Small intestine (tissue), 16 donors: ENCODE measurements around the gene PRAMEF12. TPM values are rescaled to one million over a fixed set of nuclear protein-coding genes. Genes with fewer than 3 reads are reported as not detected.
"Not testable (repeated sequence)": the region's sequence is repeated elsewhere in the genome, so short reads cannot be mapped to it uniquely, and the experiment has no call there.

ENCODE experiments used
- DNase-seq, 2 donors: peaks; one replicate each; pipeline versions ENCODE4 v3.0.0 to v3.0.0-alpha.2; 2013
- FAIRE-seq: peaks from 2 replicates; lab custom pipeline; 2012; peaks lifted over from hg19 to GRCh38; lab: Jason Lieb, UNC
- H3K27ac ChIP-seq, 3 donors: one replicate each; pipeline ENCODE4 v1.5.1; 2013; ENCODE audit warnings: low read length in 2 of 3, mild to moderate bottlenecking in 2 of 3, control low read depth in 1 of 3, inconsistent platforms in 1 of 3, low read depth in 1 of 3, moderate library complexity in 1 of 3
- H3K27me3 ChIP-seq, 3 donors: one replicate each; pipeline ENCODE4 v1.6.1; 2013; ENCODE audit warnings: low read length in 3 of 3, inconsistent platforms in 1 of 3; ENCODE audit not compliant: control insufficient read depth in 3 of 3, insufficient read depth in 3 of 3
- H3K36me3 ChIP-seq, 3 donors: one replicate each; pipeline ENCODE4 v1.6.1; 2013; ENCODE audit warnings: low read length in 3 of 3, inconsistent platforms in 1 of 3, low read depth in 1 of 3, mild to moderate bottlenecking in 1 of 3, moderate library complexity in 1 of 3; ENCODE audit not compliant: control insufficient read depth in 3 of 3, insufficient read depth in 2 of 3
- H3K4me1 ChIP-seq, 3 donors: one replicate each; pipeline ENCODE4 v1.6.1; 2013; ENCODE audit warnings: low read length in 2 of 3, inconsistent platforms in 1 of 3, low read depth in 1 of 3, mild to moderate bottlenecking in 1 of 3, moderate library complexity in 1 of 3; ENCODE audit not compliant: control insufficient read depth in 3 of 3, insufficient read depth in 2 of 3
- H3K4me3 ChIP-seq, 3 donors: one replicate each; pipeline ENCODE4 v1.5.1; 2013; ENCODE audit warnings: low read length in 3 of 3, control low read depth in 1 of 3, inconsistent platforms in 1 of 3, low read depth in 1 of 3, mild to moderate bottlenecking in 1 of 3, moderate library complexity in 1 of 3
- H3K9me3 ChIP-seq, 2 donors: one replicate each; pipeline ENCODE4 v1.6.1; 2013; ENCODE audit warnings: low read depth in 1 of 2, low read length in 1 of 2; ENCODE audit not compliant: control insufficient read depth in 2 of 2, insufficient read depth in 1 of 2
- WGBS, 3 donors: extraction: QIAGEN DNeasy Blood & Tissue Kit; methylation state at CpG; one replicate each; pipeline ENCODE4 v1.1.7; 2013; 5-methylcytosine and 5-hydroxymethylcytosine counted together
- long read RNA-seq, 10 donors: transcript quantifications; one replicate each; lab custom pipeline, GENCODE V29; 2026
- polyA plus RNA-seq, 4 donors: library from polyadenylated mRNA; stranded (reverse) in 3 of 4; unstranded in 1 of 4; fragments of 200-250 nt in 3 of 4; fragments of 120-200 nt in 1 of 4; gene quantifications; one replicate each; pipeline versions ENCODE4 v1.2.1 to v1.2.3, GENCODE V29; 2013
- donor health status: healthy with polysubstance abuse.
- donor health status: control.
- donor health status: control.
- donor health status: Bipolar disorder and iron deficiency.
- donor health status: healthy.

Gene PRAMEF12
- polyA plus RNA-seq, result not detected
- long read RNA-seq, donor 1, result 0 reads
- long read RNA-seq, donor 2, result 0 reads
- long read RNA-seq, donor 3, result 0 reads
- long read RNA-seq, donor 4, result 0 reads
- long read RNA-seq, donor 5, result 0 reads
- long read RNA-seq, donor 6, result 0 reads
- long read RNA-seq, donor 7, result 0 reads
- long read RNA-seq, donor 8, result 0 reads
- long read RNA-seq, donor 9, result 0 reads
- long read RNA-seq, donor 10, result 0 reads

GRCh38 chr1:12773438-12773837 lies at the start of gene PRAMEF12:
PRAMEF12 (plus strand) TSS chr1:12773738; CDS start chr1:12774868, 1,130 bp downstream.
- no peak for DNase-seq
- no peaks in the 10 kb centered on the region for H3K9me3 ChIP-seq
- H3K4me3 ChIP-seq, result no peak within 1 kb of the TSS
- H3K36me3 ChIP-seq, result no peaks in the 10 kb centered on the region
- no peaks in the 10 kb centered on the region for H3K27me3 ChIP-seq
- WGBS, 3 donors, result 28 to 68% (median 41%) methylated on average over 5 of the region's 5 CpGs
- no peaks in the 10 kb centered on the region for H3K4me1 ChIP-seq
- H3K27ac ChIP-seq, result no peak within 1 kb of the TSS
- no peak for FAIRE-seq

DNA sequence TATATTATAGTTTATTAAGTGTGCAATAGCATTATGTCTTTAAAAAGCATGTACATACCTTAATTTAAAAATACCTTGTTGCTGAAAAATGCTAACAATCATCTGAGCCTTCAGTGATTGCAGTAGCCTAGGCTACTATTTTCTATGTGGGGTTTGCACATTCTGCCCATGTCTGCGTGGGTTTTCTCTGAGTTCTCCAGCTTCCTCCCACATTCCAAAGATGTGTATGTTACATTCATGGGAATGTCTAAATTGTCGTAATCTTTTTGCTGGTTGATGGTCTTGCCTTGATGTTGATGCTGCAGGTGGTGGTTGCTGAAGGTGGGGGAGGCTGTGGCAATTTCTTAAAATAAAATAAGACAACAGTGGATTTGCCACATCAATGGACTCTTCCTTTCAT lies 45.1 kb upstream of the PRAMEF12 start:
- peaks cover 0 to 4% (median 2%) of the 10 kb centered on the region in 3 donors for H3K27me3 ChIP-seq
- no peaks in the 10 kb centered on the region for H3K4me1 ChIP-seq
- DNase-seq (no peak), FAIRE-seq (no peak)
- peaks cover 0 to 8% of the 10 kb centered on the region in 2 donors for H3K9me3 ChIP-seq
- H3K36me3 ChIP-seq, result no peaks in the 10 kb centered on the region
- H3K4me3 ChIP-seq, result no peak overlapping the region
- WGBS, 3 donors, result 80 to 87% (median 86%) methylated on average over 2 of the region's 2 CpGs
- H3K27ac ChIP-seq, result no peak overlapping the region

GRCh38 chr1:12730156-12730555 lies 43.4 kb upstream of the PRAMEF12 start:
- Histone ChIP-seq H3K27ac (no peak overlapping the region), H3K4me1 (no peaks in the 10 kb centered on the region), H3K9me3 (peaks cover 0 to 8% of the 10 kb centered on the region in 2 donors), H3K36me3 (no peaks in the 10 kb centered on the region), H3K27me3 (peaks cover 0 to 4% (median 2%) of the 10 kb centered on the region in 3 donors), H3K4me3 (no peak overlapping the region)
- FAIRE-seq (no peak), DNase-seq (no peak)
- 73 to 100% (median 84%) methylated on average over 1 of the region's 1 CpG for WGBS, 3 donors

GRCh38 chr1:12731084-12731483 lies 42.5 kb upstream of the PRAMEF12 start:
- 70 to 89% (median 74%) methylated on average over 2 of the region's 2 CpGs for WGBS, 3 donors
- FAIRE-seq, H3K27me3 ChIP-seq, H3K4me1 ChIP-seq, DNase-seq, H3K36me3 ChIP-seq, H3K4me3 ChIP-seq, H3K9me3 ChIP-seq, H3K27ac ChIP-seq: not testable (repeated sequence)

- H3K27ac ChIP-seq, result no peak overlapping the region
- no peaks in the 10 kb centered on the region for H3K4me1 ChIP-seq
- H3K27me3 ChIP-seq, result peaks cover 0 to 2% (median 0%) of the 10 kb centered on the region in 3 donors
- WGBS, 3 donors, result 60 to 79% (median 70%) methylated on average over 3 of the region's 3 CpGs
- FAIRE-seq, result no peak
- no peak overlapping the region for H3K4me3 ChIP-seq
- DNase-seq, result no peak
- no peaks in the 10 kb centered on the region for H3K36me3 ChIP-seq
- peaks cover 0 to 4% of the 10 kb centered on the region in 2 donors for H3K9me3 ChIP-seq
These were observed 38.9 kb upstream of the PRAMEF12 start for GRCh38 chr1:12734651-12735050.

GRCh38 chr1:12738934-12739333 lies 34.6 kb upstream of the PRAMEF12 start:
- no peak overlapping the region for H3K27ac ChIP-seq
- DNase-seq, result no peak
- WGBS, 3 donors, result 83 to 100% (median 96%) methylated on average over 1 of the region's 1 CpG

DNA sequence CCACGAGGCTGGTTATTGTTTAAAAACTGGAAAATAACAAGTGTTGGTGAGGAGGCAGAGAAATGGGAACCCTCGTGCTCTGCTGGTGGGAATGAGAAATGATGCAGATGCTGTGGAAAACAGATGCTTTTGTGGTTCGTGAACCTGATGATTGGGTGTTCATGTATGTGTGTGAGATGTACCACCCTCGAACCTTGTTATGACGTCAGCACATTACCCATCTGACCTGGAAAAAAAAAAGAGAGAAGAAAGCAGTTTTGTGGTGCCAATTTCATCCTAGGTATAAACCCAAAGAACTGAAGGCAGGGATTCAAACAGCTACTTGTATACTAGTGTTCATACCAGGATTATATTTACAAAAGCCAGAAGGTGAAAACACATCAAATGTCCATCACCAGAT lies 33.9 kb upstream of the PRAMEF12 start:
- DNase-seq (no peak), FAIRE-seq (no peak)
- no peaks in the 10 kb centered on the region for H3K9me3 ChIP-seq
- H3K4me1 ChIP-seq, result no peaks in the 10 kb centered on the region
- 69 to 85% (median 75%) methylated on average over 5 of the region's 5 CpGs for WGBS, 3 donors
- no peak overlapping the region for H3K4me3 ChIP-seq
- H3K36me3 ChIP-seq, result no peaks in the 10 kb centered on the region
- H3K27me3 ChIP-seq, result peaks cover 0 to 5% (median 0%) of the 10 kb centered on the region in 3 donors
- H3K27ac ChIP-seq, result no peak overlapping the region

More at GRCh38 chr1:12738934-12739333, 34.6 kb upstream of the PRAMEF12 start:
- Histone ChIP-seq H3K27me3 (peaks cover 0 to 5% (median 0%) of the 10 kb centered on the region in 3 donors), H3K4me3 (no peak overlapping the region), H3K9me3 (no peaks in the 10 kb centered on the region), H3K36me3 (no peaks in the 10 kb centered on the region), H3K4me1 (no peaks in the 10 kb centered on the region)
- FAIRE-seq, result no peak

DNA sequence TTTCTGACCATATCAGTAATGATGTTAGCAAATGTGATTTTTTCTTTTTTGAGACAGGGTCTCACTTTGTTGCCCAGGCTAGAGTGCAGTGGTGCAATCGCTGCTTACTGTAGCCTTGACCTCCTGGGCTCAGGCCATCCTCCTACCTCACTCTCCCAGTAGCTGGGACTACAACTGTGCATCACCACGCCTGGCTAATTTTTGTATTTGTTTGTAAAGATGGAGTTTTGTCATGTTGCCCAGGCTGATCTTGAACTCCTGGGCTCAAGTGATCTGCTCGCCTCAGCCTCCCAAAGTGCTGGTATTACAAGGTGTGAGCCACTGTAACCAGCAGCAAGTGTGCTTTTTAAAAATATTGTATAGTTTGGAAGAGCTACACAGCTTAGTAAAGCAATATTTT lies 31.6 kb upstream of the PRAMEF12 start:
- 68 to 86% (median 77%) methylated on average over 3 of the region's 3 CpGs for WGBS, 3 donors
- Histone ChIP-seq H3K4me3 (no peak overlapping the region), H3K4me1 (no peaks in the 10 kb centered on the region), H3K27ac (no peak overlapping the region), H3K27me3 (peaks cover 0 to 3% (median 0%) of the 10 kb centered on the region in 3 donors), H3K9me3 (no peaks in the 10 kb centered on the region), H3K36me3 (no peaks in the 10 kb centered on the region)
- FAIRE-seq, result no peak
- no peak for DNase-seq
